8988T (cell line): ENCODE measurements around the gene DUSP22.

Experiments used
- DNase-seq: peaks from one replicate; pipeline ENCODE4 v3.0.0; 2011

DUSP22 gene

DNA sequence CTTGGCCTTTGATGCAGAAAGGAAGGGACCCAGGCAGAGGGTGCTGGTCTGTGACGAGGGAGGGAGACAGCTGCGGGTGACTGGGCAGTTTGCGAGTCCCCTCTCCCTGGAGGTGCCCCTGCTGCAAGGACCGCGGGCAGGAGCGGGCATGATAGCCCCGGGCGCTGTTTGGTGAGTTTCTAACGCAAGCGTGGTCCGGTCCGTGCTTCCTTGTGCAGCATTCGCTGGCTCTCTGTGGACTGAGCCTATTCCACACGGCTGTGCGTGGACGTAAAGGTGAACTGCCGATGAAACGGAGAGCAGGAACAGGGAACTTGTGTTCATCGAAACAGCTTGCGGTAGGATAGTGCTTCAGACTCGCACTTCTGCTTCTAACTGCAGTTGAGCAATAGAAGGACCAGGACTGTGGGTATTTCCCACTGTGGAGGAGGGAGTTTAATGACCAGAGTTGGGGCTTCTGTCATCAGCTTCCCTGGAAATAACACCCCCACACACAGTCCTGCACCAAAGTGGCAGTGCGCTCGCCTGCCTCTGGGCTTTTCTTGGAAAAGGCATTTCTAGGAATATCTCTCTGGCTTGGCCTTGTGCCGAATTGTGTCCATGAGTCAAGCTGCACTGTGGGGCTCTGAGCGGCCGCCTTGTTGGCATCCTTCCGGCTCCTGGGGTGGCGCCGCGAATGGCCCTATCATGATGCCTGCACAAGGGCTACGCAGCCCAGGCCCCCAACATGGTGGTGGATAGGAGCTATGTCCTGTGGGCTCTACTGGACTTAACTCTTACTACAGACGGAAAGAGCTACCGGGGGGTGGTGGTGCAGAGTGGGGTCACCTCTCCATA, 48.9 kb downstream of the DUSP22 start:
- DNase-seq, result no peak

DNA sequence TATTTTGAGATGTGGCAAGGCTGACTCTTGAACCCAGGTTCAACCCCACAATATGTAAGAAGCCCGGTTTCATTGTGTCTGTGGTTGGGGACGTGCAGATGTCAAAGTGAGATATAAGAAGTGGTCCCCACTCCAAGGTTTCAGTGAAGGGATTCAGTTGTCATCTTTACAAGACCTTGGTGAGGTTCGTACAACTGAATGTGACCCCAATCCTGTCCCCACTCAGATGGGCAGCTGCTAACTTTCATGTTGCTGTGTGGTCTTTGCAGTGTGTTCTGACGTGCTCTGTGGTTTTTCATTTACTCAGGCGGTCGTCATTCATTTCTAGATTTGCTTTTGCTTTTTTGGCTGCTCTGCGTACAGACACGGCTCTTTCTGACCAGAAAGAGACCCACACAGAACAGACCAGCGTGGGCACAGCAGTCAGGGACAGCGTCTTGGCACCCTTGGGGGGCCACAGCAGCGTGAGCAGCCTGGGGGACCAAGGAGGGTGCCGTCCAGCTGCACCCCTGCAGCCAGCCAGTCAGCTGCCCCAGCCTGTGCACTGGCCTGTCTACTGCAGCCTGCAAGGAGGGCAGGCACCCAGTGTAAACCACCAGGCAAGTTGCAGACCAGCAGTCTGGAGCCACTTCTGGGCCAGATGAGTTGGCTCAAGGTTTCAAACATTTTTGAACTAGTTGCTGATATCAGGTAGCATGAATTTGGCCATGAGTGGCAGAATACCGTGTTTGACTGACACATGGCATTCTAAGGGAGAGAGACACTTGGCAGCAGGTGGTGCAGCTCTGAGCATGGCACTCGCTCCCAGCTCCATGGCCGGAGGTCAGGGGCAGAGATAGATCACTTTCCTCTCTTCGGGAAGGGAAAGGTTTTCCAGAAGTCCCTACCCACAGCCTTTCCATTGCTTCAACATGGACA, 49.9 kb downstream of the DUSP22 start:
- DNase-seq, result no peak

DNA sequence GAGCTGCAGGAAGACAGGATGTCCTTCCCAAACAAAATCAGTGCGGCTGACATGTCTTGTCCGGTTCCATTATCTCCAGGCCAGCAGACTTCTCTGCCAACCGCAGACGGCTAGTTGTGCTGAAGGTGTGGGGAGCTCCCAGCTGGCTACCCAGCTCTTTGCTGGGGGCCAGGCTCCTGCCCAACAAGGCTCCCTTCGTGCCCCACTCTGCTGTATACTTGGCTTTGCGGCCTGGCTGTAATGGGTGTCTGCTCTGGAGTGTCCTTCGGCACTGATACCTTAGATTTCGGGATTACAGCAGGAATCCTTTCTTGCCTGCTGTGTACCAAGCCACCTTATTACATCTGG, 50.5 kb downstream of the DUSP22 start:
- DNase-seq, result no peak

DNA sequence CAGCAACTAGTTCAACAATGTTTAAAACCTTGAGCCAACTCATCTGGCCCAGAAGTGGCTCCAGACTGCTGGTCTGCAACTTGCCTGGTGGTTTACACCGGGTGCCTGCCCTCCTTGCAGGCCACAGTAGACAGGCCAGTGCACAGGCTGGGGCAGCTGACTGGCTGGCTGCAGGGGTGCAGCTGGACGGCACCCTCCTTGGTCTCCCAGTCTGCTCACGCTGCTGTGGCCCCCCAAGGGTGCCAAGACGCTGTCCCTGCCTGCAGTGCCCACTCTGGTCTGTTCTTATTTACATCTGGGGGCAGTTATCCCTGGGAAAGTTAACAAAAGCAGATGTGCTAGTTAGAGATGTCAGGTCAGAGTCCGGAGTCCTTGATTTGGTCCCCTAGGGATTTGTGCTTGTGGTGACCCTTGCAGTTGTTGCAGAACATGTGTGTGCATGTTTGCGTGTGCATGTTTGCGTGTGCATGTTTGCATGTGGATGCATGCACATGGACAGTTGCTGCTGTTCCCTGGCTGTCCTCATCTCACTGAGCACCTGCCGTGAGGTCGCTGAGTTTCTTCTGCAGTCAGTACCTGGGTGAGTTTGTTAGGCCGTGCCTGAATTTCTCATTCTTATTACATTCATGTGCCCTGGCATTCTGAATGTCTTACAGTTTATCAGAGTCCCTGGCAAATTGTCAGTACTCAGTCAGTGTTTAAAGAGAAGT, 51.1 kb downstream of the DUSP22 start:
- DNase-seq, result no peak

DNA sequence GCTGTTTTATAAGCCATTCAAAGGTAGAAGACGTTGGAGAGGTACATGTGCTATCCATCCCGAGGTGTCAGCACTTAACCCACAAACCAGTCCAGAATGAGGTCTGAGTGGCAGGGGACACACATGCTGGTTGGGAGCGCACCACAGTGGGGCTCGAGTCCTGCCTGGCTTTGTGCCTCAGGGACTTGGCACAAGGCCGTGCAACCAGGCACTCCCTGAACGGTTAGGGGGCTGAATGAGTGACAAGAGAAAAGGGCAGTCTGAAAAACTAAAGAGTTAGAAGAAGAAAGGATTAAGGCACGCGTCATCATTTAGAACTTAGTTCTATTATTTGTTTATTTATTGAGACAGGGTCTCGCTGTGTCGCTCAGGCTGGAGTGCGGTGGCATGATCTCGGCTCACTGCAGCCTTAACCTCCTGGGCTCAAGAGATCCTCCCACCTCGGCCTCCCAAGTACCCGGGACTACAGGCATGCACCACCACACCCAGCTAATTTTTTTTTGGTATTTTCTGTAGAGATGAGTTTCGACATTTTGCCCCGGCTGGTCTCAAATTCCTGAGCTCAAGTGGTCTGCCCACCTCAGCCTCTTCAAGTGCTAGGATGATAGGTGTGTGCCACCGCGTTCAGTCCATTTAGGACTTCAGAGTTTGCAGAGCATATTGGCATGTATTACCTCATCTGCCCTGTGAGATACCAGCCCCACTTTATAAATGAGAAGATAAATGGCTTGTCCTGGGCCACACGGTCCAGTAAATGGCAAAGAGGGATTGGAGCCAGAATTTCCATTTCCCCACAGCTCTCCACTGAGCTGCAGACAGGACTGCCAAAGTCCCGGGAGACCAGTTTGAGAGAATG, 51.9 kb downstream of the DUSP22 start:
- no peak for DNase-seq

DNA sequence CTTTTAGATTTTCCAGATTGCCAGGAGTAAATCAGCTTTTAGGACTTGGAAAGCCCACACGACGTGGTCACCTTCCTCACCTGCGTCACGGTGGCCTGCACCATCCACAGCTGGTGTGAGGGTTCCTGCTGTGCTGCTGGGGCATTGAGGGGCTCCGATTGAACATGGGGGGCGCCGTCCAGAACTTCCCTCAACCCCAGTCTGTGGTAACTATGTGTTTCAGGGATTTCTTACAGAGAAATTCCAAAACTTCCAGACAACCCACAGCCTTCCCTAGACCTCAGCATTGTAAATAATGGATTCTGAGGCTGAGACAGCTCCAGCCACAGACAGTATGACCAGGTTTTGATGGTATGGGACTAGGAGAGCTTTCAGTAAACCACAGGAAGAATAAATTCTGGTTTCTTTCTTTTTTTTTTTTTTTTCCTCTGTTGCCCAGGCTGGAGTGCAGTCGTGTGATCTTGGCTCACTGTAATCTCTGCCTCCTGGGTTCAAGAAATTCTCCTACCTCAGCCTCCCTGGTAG, 52.6 kb downstream of the DUSP22 start:
- no peak for DNase-seq

DNA sequence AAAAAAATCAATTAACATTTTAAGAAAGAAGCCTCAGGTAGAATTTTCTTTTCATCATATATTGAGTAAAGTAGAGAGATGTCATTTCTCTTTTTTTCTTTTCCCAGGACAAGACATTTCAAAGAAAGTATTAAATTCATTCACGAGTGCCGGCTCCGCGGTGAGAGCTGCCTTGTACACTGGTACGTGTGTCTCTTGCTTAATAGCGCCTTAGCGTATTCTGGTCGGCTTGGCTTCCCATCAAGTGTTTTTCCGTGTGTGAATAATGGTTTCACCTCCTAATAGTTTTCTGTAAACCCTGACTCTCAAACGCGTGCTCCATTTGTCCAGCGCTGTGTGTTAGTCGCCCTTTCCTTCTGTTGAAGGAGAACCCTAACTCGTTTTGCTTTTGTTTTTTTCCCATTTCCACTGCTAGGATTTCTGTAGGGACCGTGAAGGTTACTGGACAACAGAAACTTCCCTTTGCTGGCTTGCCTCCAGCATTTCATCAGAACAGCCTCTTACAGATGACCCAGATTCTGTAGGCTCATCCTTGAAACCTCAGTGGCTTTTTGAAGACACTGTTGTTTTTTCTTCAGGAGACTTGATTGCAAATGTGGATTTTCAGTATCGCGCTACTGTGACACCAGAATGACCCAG, 53.6 kb downstream of the DUSP22 start:
- no peak for DNase-seq

DNA sequence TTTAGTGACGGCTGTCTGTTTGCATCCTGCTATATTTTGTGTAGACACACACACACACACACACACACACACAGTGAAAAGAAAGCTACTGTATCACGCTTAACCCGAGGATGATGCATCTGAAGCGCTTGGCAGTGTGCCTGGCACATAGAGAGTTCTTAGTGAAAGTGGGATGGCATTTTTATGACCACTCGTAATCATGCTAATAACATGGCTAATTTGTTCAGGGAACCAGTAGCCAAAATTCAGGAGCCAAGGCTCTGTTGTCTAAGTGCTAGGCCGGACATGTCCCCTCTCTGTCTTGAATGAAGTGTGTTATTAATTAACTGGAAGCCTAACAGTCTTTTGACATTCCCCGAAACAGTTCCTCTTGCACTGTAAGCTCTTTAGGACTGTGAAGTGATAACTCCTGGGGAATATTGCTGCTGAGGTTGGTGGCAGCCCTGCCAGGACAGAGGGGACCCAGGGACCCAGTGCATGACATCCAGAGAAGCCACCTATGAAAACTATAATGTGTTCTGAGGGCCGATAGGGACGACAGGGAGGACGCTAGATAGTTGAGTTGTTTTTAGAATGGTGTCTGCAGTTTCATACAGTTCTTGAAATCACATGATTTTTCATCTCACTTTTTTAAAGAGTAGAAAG, 54.2 kb downstream of the DUSP22 start:
- no peak for DNase-seq

DNA sequence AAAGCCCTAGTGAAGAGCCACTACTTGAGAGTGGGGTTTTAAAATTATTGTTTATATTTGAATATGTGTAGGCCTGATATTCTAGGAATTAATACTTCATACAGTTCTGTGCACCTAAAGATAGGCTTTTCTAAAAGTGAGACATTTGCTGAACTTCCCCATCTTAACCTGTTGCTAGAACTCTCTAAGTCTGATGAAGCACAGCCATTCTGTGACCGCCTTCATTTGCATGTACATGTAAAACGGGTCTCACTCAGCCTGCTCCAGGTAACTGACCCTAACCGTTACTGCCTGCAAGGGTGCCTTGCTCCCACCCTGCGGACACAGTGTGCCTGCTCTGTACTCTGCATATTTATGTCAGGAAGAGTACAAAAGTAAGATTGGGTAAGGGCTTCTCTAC, 54.9 kb downstream of the DUSP22 start:
- no peak for DNase-seq

DNA sequence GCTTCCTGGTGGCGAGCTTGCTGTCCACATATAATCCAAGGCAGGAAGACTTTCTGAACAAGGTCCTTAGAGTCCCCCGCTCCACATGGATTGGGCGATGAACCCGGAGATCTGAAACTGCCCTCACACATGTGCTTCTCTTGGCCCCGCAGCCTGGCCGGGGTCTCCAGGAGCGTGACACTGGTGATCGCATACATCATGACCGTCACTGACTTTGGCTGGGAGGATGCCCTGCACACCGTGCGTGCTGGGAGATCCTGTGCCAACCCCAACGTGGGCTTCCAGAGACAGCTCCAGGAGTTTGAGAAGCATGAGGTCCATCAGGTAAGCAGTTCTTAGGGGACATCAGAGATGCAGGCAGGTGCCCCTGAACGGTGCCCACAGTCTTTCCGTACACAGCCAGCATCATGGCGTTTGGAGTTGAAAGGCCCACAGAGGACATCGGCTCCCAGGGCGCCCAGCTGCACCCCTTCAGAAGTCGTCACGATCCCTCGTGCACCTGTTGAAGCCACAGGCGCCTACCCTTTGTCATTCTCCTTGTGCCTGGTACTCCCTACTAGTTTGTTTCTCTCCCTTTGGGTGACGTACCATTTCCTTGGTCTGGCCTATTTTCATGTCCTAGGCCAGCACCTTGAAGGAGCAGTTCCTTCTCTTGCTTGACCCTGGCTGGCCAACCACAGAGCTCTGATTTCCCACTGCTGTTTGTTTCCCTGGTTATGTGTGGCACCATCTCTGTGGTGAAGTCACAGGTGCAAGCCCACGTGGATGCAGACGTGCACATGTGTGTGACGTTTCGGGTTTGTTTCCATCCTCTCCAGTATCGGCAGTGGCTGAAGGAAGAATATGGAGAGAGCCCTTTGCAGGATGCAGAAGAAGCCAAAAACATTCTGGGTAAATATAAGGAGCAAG, 55.9 kb downstream of the DUSP22 start:
- DNase-seq, result no peak

DNA sequence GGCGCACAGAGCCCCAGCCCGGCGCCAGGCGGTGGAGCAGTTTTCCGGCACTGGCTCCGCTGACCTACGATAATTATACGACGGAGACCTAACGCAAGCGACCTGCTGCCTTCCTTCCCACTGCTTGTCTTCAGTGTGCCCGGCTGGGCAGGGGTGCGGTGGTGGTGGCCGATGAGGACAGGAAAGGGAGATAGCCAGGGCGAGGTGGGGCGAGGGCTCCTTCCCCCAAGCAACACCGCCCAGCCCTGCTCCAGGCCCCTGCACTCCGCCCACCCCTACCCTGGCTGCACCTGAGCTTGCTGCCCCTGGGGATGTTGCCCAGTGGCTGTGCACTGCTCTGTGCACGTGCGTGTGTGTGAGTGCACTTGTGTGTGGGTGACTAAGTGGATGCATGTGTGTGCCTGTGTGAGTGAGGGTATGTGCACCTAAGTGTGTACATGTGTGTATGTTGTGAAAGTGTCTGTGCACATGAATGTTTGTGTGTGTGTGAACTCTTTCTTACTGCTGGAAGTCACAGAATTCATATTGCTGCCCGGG, 56.6 kb downstream of the DUSP22 start:
- DNase-seq, result no peak

DNA sequence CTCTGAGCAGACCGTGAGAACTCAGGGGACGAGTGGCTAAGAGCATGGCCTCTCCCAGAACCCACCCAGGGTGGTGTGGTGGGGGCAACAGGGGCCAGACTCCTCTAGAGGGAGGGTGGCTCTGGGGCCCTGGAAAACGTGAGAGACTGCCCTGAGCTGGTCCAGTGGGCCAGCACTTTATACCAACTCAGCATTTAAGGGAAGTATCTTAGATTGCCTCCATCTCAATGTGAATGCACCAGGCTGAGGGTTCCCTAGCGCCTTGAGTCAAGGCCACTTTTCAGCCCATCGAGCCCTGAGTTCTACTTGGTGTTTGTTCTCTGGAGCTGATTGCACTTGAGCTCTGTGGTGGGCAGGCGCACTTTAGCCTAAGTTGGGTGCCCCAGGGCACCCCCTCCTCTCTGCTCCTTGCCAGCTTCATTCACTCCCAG, 57.2 kb downstream of the DUSP22 start:
- no peak for DNase-seq

DNA sequence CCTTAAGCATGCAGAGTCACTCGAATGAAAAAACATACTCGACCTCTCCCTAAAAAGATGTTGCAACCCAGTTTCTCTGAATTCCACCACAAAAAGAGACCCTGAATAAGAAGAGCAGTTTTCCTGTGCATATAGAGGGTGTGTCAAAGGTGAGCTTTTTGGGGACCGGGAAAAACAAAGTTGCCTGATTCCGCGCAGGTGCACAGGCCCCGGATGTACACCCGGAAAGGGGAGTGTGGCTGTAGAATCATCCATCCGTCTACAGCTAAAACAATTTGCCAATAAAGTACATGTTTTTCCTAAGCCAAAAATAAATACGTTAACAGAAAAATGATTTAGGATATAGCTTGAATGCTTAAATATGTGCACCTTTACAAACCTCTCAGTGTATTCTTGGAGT, 58.1 kb downstream of the DUSP22 start:
- no peak for DNase-seq

DNA sequence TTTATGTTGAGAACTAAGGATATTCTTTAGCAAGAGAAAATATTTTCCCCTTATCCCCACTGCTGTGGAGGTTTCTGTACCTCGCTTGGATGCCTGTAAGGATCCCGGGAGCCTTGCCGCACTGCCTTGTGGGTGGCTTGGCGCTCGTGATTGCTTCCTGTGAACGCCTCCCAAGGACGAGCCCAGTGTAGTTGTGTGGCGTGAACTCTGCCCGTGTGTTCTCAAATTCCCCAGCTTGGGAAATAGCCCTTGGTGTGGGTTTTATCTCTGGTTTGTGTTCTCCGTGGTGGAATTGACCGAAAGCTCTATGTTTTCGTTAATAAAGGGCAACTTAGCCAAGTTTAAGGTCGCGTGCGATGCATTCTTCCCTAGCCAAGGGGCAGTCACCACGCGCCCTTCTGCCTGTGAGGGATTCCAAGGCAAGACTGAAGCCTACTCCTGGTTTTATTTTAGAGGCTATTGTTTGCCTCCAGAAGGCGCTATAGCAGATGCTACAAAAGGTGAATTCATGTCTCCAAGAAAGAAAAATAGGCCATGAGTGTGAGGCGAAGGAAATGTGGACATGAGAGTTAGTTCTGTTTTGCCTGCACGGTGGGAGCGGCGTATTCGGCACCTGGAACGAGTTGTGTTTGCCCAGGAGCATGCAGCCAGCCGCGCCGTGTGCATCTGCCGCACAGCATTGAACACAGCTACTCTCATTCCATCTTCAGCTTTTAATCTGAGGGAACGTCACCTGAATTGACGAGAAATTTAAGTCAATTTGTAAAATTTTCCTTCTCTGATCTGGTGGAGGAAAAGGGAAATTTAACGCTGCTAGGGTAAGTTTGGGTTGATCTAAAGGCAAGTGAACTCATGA, 59.0 kb downstream of the DUSP22 start:
- no peak for DNase-seq

DNA sequence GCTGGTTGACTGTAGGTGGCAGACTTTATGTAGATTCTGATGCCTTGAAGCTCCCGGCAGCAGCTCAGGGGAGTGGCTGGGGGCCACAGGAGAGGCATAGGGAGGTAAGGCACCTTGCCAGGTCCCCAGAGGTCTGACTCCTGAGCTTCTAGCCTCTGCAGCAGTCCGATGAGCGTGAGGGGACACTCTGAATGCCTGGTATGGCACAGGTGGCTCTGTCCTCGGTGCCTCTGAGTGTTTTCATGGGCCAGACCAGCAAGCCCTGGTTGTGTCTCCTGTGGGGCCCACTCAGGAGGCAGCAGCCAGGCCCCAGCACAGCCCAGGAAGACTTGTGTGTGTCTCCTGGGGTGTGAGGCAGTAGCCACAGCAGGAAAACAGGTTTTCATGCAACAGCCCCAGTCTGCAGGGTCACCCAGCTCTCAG, 59.6 kb downstream of the DUSP22 start:
- DNase-seq, result no peak

DNA sequence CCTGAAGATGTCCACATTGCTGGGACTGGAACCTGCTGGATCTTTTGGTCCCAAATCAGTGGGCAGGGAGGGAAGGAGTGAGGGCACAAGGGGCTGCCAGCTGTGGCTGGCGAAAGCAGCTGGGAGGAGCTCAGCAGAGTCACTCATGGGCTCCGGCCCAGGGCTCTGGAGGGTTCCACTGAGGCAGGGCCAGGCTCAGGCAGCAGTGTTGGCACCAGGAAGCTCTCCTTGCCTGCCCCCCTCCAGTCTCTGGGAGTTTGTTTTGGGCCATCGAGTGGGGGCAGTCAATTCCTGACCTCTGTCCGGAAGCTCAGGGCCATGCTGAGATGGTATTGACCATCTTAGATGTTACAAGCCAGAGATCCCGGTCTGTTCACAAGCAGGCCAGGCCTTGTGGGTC, 60.2 kb downstream of the DUSP22 start:
- no peak for DNase-seq

DNA sequence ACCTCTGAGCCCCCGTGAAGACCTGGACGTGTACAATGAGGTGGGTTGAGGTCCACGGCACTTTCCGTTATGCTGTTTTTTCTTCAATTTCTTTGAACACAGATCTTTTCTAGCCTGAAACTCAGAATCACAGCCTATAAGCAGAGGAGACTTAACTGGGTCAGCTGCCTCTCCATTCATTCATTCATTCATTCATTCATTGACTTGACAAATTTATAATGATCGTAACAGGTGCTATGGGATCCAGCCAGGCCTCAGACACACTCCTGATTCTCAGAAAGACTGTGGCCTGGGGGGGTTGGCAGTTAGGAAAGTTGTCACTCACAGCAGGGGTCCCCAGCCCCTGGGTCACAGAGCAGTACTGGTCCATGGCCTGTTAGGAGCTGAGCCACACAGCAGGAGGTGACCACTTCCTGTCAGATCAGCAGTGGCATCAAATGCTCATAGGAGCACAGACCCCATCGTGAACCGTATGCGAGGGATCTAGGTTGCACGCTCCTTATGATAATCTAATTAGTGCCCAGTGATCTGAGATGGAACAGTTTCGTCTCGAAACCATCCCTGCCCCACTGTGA, 60.7 kb downstream of the DUSP22 start:
- DNase-seq, result no peak
